Measurements from ENCODE around the gene CNOT1. TPM values are rescaled to one million over a fixed set of nuclear protein-coding genes. Genes with fewer than 3 reads are reported as not detected.

Gene CNOT1
- total and polyA plus RNA-seq, 10 of the 15 experiments (the other 5 are each of a cell fraction or from before 2014, with no cell fraction given): 101 to 246 (median 175) TPM

- TF ChIP-seq CUX1 (IDR thresholded peaks at IDR 0.05; ENCODE audit: insufficient replicate concordance, low read depth, low read length) (no peak), SKIL (IDR thresholded peaks at IDR 0.05; ENCODE audit: low read depth, poor library complexity, severe bottlenecking) (no peak), NFIC (IDR thresholded peaks at IDR 0.05; ENCODE audit: low read depth, low read length) (no peak), RBBP5 (conservative IDR thresholded peaks at IDR 0.05) (no peak), ZBTB4 (CRISPR knock-in tag; IDR thresholded peaks at IDR 0.05) (no peak), BCL11A (IDR thresholded peaks at IDR 0.05; ENCODE audit: low read depth, low read length) (no peak)
Observed at GRCh38 chr16:58658796-58659211, 29.2 kb upstream of the CNOT1 start (continued).
